Measurements from ENCODE around the gene DAB2IP.
"Not testable (repeated sequence)": the region's sequence is repeated elsewhere in the genome, so short reads cannot be mapped to it uniquely, and the experiment has no call there.

The DAB2IP gene

GRCh38 chr9:121626012-121626411 is 25.4 kb upstream of the DAB2IP start:
- no peak for DNase-seq (ENCODE audit: low spot score)

GRCh38 chr9:121627427-121627826 is 24.0 kb upstream of the DAB2IP start:
- no peak for DNase-seq (ENCODE audit: low spot score)

GRCh38 chr9:121628401-121628800 is 23.0 kb upstream of the DAB2IP start:
- DNase-seq (ENCODE audit: low spot score), result no peak

GRCh38 chr9:121631115-121631514 is 20.3 kb upstream of the DAB2IP start:
- DNase-seq (ENCODE audit: low spot score), result no peak

GRCh38 chr9:121631978-121632418 is 19.4 kb upstream of the DAB2IP start:
- DNase-seq (ENCODE audit: low spot score), result no peak

- DNase-seq (ENCODE audit: low spot score), result no peak
Observed at GRCh38 chr9:121633119-121633714, 18.2 kb upstream of the DAB2IP start.

GRCh38 chr9:121633736-121634135 is 17.7 kb upstream of the DAB2IP start:
- no peak for DNase-seq (ENCODE audit: low spot score)

- no peak for DNase-seq (ENCODE audit: low spot score)
Observed at GRCh38 chr9:121634329-121635261, 16.8 kb upstream of the DAB2IP start.

GRCh38 chr9:121635300-121635876 is 16.0 kb upstream of the DAB2IP start:
- DNase-seq (ENCODE audit: low spot score), result no peak

GRCh38 chr9:121636341-121636865 is 15.0 kb upstream of the DAB2IP start:
- no peak for DNase-seq (ENCODE audit: low spot score)

GRCh38 chr9:121636978-121637712 is 14.3 kb upstream of the DAB2IP start:
- DNase-seq (ENCODE audit: low spot score), result no peak

GRCh38 chr9:121637713-121638220 is 13.7 kb upstream of the DAB2IP start:
- DNase-seq (ENCODE audit: low spot score), result peak; percentile 80

- DNase-seq (ENCODE audit: low spot score), result no peak
Observed at GRCh38 chr9:121638399-121638798, 13.0 kb upstream of the DAB2IP start.

- DNase-seq (ENCODE audit: low spot score), result no peak
Observed at GRCh38 chr9:121638901-121639592, 12.4 kb upstream of the DAB2IP start.

GRCh38 chr9:121639619-121640018 is 11.8 kb upstream of the DAB2IP start:
- no peak for DNase-seq (ENCODE audit: low spot score)

GRCh38 chr9:121640076-121640475 is 11.4 kb upstream of the DAB2IP start:
- DNase-seq (ENCODE audit: low spot score), result no peak

GRCh38 chr9:121640491-121641223 is 10.8 kb upstream of the DAB2IP start:
- no peak for DNase-seq (ENCODE audit: low spot score)

GRCh38 chr9:121641224-121641611 is 10.2 kb upstream of the DAB2IP start:
- no peak for DNase-seq (ENCODE audit: low spot score)

- DNase-seq (ENCODE audit: low spot score), result no peak
Observed at GRCh38 chr9:121642758-121643157, 8.7 kb upstream of the DAB2IP start.

- DNase-seq (ENCODE audit: low spot score), result no peak
Observed at GRCh38 chr9:121643473-121643872, 8.0 kb upstream of the DAB2IP start.

GRCh38 chr9:121644040-121644439 is 7.4 kb upstream of the DAB2IP start:
- not testable (repeated sequence) for DNase-seq (ENCODE audit: low spot score)

Measured in kidney capillary endothelial cell (primary cell).